Measurements from ENCODE around the gene CTDSPL2. TPM values are rescaled to one million over a fixed set of nuclear protein-coding genes. Genes with fewer than 3 reads are reported as not detected.
A peak's percentile ranks its signal among the peaks of the same experiment; 100 is the strongest.

The CTDSPL2 gene
- total RNA-seq, 3 donors from 2014 or later (not counting 1 experiment from before 2014, with no cell fraction given): 89.5 to 108 (median 96.5) TPM

GRCh38 chr15:44574734-44575133, 147.3 kb downstream of the CTDSPL2 start:
- H3K27ac ChIP-seq (ENCODE audit: low read length): no peak overlapping the region
- no peak for ATAC-seq
- H3K4me3 Mint-ChIP-seq: no peak overlapping the region
- WGBS (ENCODE audit: insufficient coverage): 92% methylated on average over 1 of the region's 1 CpG
- H3K36me3 ChIP-seq (ENCODE audit: control insufficient read depth, insufficient read depth, low read length): peaks cover 38% of the 10 kb centered on the region
- no peak overlapping the region for H3K4me3 ChIP-seq (ENCODE audit: low read length)
- no peak for TF ChIP-seq CTCF (IDR thresholded peaks at IDR 0.05)
- no peak for DNase-seq
- no peaks in the 10 kb centered on the region for H3K9me3 ChIP-seq (ENCODE audit: control insufficient read depth, insufficient read depth, low read length)
- peak overlapping the region; percentile 56 to 72 for H3K27ac Mint-ChIP-seq
- H3K36me3 Mint-ChIP-seq: no peaks in the 10 kb centered on the region
- no peaks in the 10 kb centered on the region for H3K27me3 ChIP-seq (ENCODE audit: control insufficient read depth, insufficient read depth, low read length)
- no peaks in the 10 kb centered on the region for H3K9me3 Mint-ChIP-seq
- peaks cover 13% of the 10 kb centered on the region for H3K4me1 ChIP-seq (ENCODE audit: control insufficient read depth, insufficient read depth, low read length)
- no peaks in the 10 kb centered on the region for H3K27me3 Mint-ChIP-seq (ENCODE audit: low read depth in 2 of 2)
- H3K4me1 Mint-ChIP-seq: peaks cover 13 to 15% of the 10 kb centered on the region in 2 donors
- intact Hi-C loops (cut with micrococcal nuclease): no loop called here

Other genes with a start within 250 kb of the CTDSPL2 start
- gene FRMD5, start 232.4 kb upstream of the CTDSPL2 start, total RNA-seq: not detected
- 10 to 100 TPM; 53.1 to 68.0 (median 63.3) TPM for gene GOLM2, start 138.9 kb upstream of the CTDSPL2 start, total RNA-seq
- gene EIF3J, start 109.5 kb downstream of the CTDSPL2 start, total RNA-seq: 10 to 100 TPM; 53.1 to 75.7 (median 72.4) TPM
- 100 to 1,000 TPM; 123 to 154 (median 153) TPM for gene SPG11, start 236.0 kb downstream of the CTDSPL2 start, total RNA-seq

All from natural killer cell (primary cell).